Measurements from ENCODE around the gene ZBTB46.

The ZBTB46 gene

GRCh38 chr20:63839620-63840019 lies 8.6 kb upstream of the ZBTB46 start:
- no peak for DNase-seq (ENCODE audit: low read depth in 2 of 3, low spot score in 2 of 3)

- no peak for DNase-seq (ENCODE audit: low read depth in 2 of 3, low spot score in 2 of 3)
Measured at GRCh38 chr20:63837479-63837878, 6.4 kb upstream of the ZBTB46 start.

DNA sequence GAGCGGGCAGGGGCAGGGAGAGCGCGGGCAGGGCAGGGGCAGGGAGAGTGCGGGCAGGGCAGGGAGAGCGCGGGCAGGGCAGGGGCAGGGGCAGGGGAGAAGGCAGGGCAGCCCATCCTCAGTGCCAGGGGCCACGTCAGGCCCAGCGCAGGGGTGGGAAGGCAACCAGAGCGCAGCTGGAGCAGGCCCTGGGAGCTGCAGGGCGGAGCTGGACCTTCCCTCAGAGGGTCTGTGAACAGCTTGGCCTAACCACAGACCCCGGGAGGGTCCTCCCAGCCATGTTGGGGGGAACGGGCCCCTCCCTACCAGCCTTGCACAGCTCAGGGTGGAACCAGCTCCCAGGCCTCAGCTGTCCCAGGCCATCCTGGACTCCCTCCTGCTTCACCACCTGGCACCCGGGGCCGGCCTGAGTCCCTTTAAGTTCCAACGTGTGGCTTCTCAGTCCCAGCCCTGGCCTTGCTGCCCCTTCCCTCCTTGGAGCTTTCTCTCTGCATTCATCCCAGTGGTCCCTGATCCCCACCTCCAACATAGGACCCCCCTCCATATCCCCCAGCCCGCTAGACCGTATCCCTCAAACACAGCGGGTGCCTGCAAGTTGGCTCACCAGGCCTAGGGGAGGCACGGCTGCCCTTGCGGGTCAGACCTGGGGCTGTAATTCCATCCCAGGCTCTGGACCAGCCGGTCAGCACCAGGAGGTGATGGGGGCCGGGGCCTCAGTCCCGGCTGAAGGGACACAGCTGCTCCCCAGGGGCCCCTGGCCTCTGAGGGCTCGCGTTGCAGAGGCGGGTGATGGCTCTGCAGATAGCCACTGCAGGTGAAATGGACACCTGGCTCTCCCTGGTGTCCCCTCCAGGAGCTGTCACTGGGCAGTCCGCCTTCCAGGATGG lies 5.6 kb upstream of the ZBTB46 start:
- no peak for DNase-seq (ENCODE audit: low read depth in 2 of 3, low spot score in 2 of 3)

DNA sequence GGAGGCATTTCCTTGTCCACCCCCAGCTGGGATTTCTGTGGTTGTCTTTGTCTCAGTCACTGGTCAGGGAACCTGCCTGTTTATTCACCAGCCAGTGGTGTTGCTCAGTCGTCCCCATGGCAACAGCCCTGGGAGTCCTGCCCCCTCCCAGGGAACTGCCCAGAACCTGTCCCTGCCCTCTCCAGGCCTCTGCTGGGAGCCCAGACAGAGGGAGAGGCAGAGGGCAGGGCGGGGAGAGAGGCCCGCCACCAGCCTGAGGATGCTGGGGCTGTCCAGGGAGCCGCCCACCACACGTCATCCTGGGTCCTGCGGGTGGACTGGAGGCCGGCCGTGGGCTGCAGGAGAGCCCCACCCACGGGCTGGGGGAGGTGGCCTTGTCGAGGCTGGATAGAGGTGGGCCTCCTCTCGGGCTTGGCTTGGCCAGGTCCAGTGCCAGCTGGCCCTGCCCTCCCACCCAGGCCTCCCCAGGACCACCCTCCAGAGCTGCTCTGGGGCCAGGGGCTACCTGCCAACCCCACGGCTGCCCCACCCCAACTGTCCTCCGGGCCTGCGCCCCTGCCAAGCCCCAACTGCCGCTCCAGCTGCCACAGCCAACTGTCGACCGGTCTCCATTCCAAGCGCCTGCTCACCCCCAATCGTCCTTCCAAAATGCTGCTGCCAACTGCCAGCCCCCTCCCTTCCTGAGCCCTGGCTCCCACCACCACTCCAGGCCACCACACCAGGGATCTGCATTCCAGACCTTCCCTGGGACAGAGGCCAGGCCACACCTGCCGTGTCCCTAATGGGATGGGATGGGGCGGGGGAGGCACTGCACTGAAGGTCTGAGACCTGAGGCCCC lies 4.2 kb upstream of the ZBTB46 start:
- no peak for DNase-seq (ENCODE audit: low read depth in 2 of 3, low spot score in 2 of 3)

DNA sequence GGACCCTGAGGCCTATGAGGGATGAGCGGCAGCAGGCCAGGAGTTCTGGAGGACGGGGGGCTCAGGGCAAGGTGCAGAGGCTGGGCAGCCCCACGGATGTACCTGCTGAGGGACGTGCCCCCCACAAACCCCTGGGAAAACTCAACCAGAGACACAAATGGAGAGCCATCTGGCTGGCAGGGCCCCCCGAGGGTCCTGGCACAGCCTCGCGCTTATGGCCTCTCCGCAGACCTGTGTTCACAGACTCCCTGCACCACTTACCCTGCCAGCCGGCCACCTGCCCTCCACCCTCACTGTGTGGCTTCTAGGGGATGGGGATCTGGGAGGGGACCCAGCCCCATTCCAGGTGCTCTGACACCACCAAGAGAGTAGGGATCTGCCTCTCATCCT lies 3.4 kb upstream of the ZBTB46 start:
- no peak for DNase-seq (ENCODE audit: low read depth in 2 of 3, low spot score in 2 of 3)

GRCh38 chr20:63833776-63834490 lies 2.9 kb upstream of the ZBTB46 start:
- no peak for DNase-seq (ENCODE audit: low read depth in 2 of 3, low spot score in 2 of 3)

GRCh38 chr20:63831993-63832686 lies 1.1 kb upstream of the ZBTB46 start:
- no peak for DNase-seq (ENCODE audit: low read depth in 2 of 3, low spot score in 2 of 3)

GRCh38 chr20:63831646-63831992 lies 555 bp upstream of the ZBTB46 start:
- no peak for DNase-seq (ENCODE audit: low read depth in 2 of 3, low spot score in 2 of 3)

- no peak for DNase-seq (ENCODE audit: low read depth in 2 of 3, low spot score in 2 of 3)
Measured at GRCh38 chr20:63829945-63830835, 874 bp downstream of the ZBTB46 start.

DNA sequence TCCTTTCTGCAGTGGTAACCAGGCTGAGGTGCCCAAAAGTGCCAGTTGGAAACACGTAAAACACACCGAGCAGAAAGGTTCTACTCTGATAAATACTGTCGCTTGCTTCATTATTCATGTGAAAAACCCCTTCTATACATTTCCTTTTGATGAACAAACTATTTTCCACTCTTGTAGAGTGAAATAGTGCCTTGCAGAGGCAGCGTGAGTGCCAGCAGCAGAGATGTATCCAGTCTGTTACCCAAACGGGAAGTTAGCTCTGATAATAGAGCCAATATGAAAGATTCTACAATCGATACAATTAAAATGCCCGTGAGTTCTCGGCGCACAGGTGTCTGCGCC lies 1.5 kb downstream of the ZBTB46 start:
- DNase-seq (ENCODE audit: low read depth in 2 of 3, low spot score in 2 of 3), result no peak

GRCh38 chr20:63828951-63829350 lies 2.1 kb downstream of the ZBTB46 start:
- DNase-seq (ENCODE audit: low read depth in 2 of 3, low spot score in 2 of 3), result no peak

GRCh38 chr20:63828545-63828944 lies 2.5 kb downstream of the ZBTB46 start:
- no peak for DNase-seq (ENCODE audit: low read depth in 2 of 3, low spot score in 2 of 3)

GRCh38 chr20:63828124-63828523 lies 2.9 kb downstream of the ZBTB46 start:
- no peak for DNase-seq (ENCODE audit: low read depth in 2 of 3, low spot score in 2 of 3)

DNA sequence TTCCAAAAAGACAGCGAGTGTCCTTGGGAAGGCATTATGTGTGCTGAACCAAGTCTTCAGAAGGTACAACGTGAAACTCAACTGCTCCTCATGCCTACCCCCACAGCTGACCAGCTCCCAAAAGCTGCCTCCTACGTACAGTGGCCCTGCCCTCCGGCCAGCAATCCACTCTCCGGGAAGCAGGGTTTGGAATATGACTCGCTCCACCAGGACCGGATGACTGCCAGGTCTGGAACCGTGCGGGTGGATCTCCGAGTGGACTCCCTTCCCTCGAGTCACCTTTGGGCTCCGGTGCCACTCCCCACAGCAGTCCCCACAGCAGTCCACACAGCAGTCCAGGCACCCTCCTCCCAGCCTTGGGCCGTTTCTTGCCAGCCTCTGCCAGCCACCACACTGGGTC lies 4.3 kb downstream of the ZBTB46 start:
- no peak for DNase-seq (ENCODE audit: low read depth in 2 of 3, low spot score in 2 of 3)

- no peak for DNase-seq (ENCODE audit: low read depth in 2 of 3, low spot score in 2 of 3)
Measured at GRCh38 chr20:63825331-63826118, 5.5 kb downstream of the ZBTB46 start.

DNA sequence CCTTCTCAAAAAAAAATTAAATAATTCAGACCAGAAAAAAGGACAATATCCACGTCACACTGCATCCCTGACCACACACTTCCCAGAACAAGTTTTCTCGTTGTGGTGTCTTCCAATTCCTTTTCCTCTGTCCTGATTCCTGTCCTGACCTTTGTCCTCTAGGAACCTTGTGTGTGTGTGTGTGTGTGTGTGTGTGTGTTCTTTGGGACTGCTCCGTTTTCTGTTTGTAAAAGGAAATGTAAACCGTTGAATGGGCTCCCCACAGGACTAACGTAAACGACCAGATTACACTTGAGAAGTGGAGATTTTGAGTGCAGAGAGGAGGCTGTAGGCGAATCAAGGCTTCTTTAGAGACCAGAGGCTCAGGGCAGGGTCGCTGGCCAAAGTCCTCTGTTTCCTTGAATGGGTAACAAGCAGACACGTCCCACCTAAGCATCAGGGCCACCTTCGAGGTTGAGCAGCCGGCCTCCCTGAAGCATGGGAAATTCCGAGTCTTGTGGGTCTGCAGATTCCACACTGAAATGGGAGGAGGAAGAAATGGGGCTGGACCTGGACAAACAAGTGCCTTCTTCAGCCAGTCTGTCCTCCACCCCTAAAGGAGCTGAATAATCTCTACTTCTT lies 7.3 kb downstream of the ZBTB46 start:
- DNase-seq (ENCODE audit: low read depth in 2 of 3, low spot score in 2 of 3), result no peak

DNA sequence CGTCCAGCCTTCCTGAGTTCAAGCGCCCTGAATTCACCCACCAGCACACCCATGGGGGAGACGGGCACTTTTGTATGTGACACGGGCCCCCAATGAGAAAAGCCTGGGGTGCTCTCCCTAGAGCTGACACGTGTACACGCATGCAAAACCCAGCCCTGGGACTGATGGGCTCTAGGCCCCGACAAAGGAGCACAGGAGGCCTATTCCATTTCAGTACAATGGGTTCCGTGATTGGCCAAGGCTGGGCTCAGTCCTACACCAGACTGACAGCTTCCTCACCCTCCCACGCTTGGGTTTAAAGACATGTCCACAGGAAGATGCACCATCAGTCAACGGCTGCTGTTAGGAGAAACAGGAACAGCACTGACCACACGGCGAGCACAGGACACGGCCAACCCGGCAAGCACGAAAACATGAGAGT lies 8.8 kb downstream of the ZBTB46 start:
- no peak for DNase-seq (ENCODE audit: low read depth in 2 of 3, low spot score in 2 of 3)

- DNase-seq (ENCODE audit: low read depth in 2 of 3, low spot score in 2 of 3), result no peak
Measured at GRCh38 chr20:63821811-63822210, 9.3 kb downstream of the ZBTB46 start.
